ENCODE measurements around the gene TAX1BP1.

TAX1BP1 gene

GRCh38 chr7:27739909-27740448 is at the start of gene TAX1BP1:
Gene TAX1BP1 (plus strand): TSS chr7:27740162. CDS start chr7:27748525, 8,363 bp downstream.
- H3K9ac ChIP-seq = peak within 1 kb of the TSS; percentile 86 to 99 (median 94)

DNA sequence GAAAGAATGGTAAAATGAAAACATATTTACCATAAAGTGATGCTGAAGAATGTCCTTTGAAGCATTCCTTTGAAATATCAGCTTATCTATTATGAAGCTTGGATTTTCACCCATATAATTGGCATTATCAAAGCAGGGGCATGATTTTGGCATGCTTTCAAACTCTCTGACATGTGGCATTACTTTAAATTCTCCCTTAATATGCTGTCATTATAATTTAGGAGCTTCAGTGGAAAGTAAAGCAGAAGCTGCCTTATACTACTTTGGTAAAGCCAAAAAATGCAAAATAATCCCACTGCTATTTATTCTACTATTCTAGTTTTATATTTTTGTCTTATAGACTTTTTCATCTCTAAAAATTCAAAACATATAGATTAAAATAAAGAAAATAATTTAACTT is 49.3 kb upstream of the TAX1BP1 start:
- Histone ChIP-seq H3K4me3 (no peak overlapping the region), H3K9ac (no peak overlapping the region), H4K20me1 (no peaks in the 10 kb centered on the region), H3K4me1 (peaks cover 5 to 13% (median 7%) of the 10 kb centered on the region in 10 experiments; a peak in 18 of 20 replicates), H3K4me2 (no peak overlapping the region), H3K9me3 (replicated peaks in 1 of 11) (peaks cover 0 to 3% (median 0%) of the 10 kb centered on the region in 11 experiments; a peak in 1 of 22 replicates), H3K27ac (no peak overlapping the region), H3K27me3 (no peaks in the 10 kb centered on the region), H3K36me3 (no peaks in the 10 kb centered on the region)
- no peak for TF ChIP-seq Cebpa-rat (IDR thresholded peaks at IDR 0.05)

More at GRCh38 chr7:27739909-27740448, at the start of gene TAX1BP1:
- Histone ChIP-seq H3K4me1 (peaks cover 13 to 29% (median 25%) of the 10 kb centered on the region in 10 experiments), H3K9me3 (replicated peaks in 1 of 11) (no peaks in the 10 kb centered on the region), H3K27ac (peak within 1 kb of the TSS; percentile 85 to 99 (median 94)), H3K4me2 (peak within 1 kb of the TSS; percentile 66 to 93 (median 90)), H3K4me3 (peak within 1 kb of the TSS; percentile 88 to 100 (median 94)), H3K27me3 (no peaks in the 10 kb centered on the region), H3K36me3 (no peaks in the 10 kb centered on the region), H4K20me1 (peaks cover 9 to 45% (median 40%) of the 10 kb centered on the region in 11 experiments; a peak in 21 of 22 replicates)
- TF ChIP-seq Cebpa-rat (IDR thresholded peaks at IDR 0.05) = 0 out of 22 replicates have a peak, but pooled peaks of 1 of the 11 experiments have one; percentile 17

- Histone ChIP-seq H3K27ac (no peak overlapping the region), H3K4me2 (peak overlapping the region in 2 of 11 experiments; percentile 36 to 58; a peak in 2 of 22 replicates), H3K27me3 (no peaks in the 10 kb centered on the region), H3K36me3 (no peaks in the 10 kb centered on the region), H3K9me3 (replicated peaks in 1 of 11) (no peaks in the 10 kb centered on the region), H4K20me1 (no peaks in the 10 kb centered on the region; a peak in 1 of 22 replicates), H3K4me3 (no peak overlapping the region), H3K4me1 (peaks cover 7 to 29% (median 20%) of the 10 kb centered on the region in 10 experiments), H3K9ac (no peak overlapping the region)
- no peak for TF ChIP-seq Cebpa-rat (IDR thresholded peaks at IDR 0.05)
These were observed 46.2 kb upstream of the TAX1BP1 start for GRCh38 chr7:27693794-27694193.

- Histone ChIP-seq H3K9ac (no peak overlapping the region), H3K4me2 (no peak overlapping the region), H3K27me3 (no peaks in the 10 kb centered on the region), H3K27ac (no peak overlapping the region), H3K36me3 (no peaks in the 10 kb centered on the region), H3K9me3 (replicated peaks in 1 of 11) (no peaks in the 10 kb centered on the region), H3K4me1 (peaks cover 0 to 40% (median 13%) of the 10 kb centered on the region in 10 experiments; a peak in 11 of 20 replicates), H3K4me3 (no peak overlapping the region), H4K20me1 (no peaks in the 10 kb centered on the region; a peak in 1 of 22 replicates)
- TF ChIP-seq Cebpa-rat (IDR thresholded peaks at IDR 0.05) = no peak
These were observed 44.9 kb upstream of the TAX1BP1 start for GRCh38 chr7:27695096-27695495.

GRCh38 chr7:27697861-27698430 is 42.0 kb upstream of the TAX1BP1 start:
- no peak overlapping the region; a peak in 1 of 20 replicates for H3K4me3 ChIP-seq
- TF ChIP-seq Cebpa-rat (IDR thresholded peaks at IDR 0.05) = no peak
- H3K36me3 ChIP-seq = no peaks in the 10 kb centered on the region
- no peaks in the 10 kb centered on the region; a peak in 1 of 22 replicates for H4K20me1 ChIP-seq
- no peaks in the 10 kb centered on the region for H3K9me3 ChIP-seq (replicated peaks in 1 of 11)
- H3K4me2 ChIP-seq = peak overlapping the region in 7 of 11 experiments; percentile 11 to 85 (median 48); a peak in 11 of 22 replicates
- H3K27me3 ChIP-seq = no peaks in the 10 kb centered on the region
- peaks cover 0 to 40% (median 13%) of the 10 kb centered on the region in 10 experiments; a peak in 11 of 20 replicates for H3K4me1 ChIP-seq
- H3K27ac ChIP-seq = peak overlapping the region in 7 of 11 experiments; percentile 49 to 82 (median 76); a peak in 13 of 22 replicates
- H3K9ac ChIP-seq = peak overlapping the region in 6 of 11 experiments; percentile 17 to 69 (median 54); a peak in 8 of 22 replicates

DNA sequence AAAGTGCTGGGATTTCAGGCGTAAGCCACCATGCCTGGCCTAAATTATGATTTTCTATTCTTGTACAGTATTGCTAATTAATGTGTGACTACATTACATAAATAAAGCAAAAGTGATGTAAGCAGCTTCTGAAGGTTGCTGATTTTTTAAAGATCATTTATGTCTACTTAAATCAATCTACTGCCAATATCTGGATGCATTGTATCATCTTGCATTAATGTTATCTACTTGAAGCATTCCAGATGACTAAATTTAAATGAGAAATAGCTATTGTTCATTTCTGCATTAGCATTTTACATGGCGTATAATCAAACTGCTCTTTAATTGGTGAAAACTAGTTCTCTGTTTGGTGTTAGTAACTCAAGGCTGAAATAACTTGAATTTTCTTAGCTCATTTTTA is 40.2 kb upstream of the TAX1BP1 start:
- H3K27ac ChIP-seq = no peak overlapping the region
- H3K4me1 ChIP-seq = peaks cover 0 to 26% (median 13%) of the 10 kb centered on the region in 10 experiments; a peak in 11 of 20 replicates
- H3K4me3 ChIP-seq = no peak overlapping the region
- H4K20me1 ChIP-seq = no peaks in the 10 kb centered on the region; a peak in 1 of 22 replicates
- H3K9me3 ChIP-seq (replicated peaks in 1 of 11) = no peaks in the 10 kb centered on the region
- H3K36me3 ChIP-seq = no peaks in the 10 kb centered on the region
- no peak overlapping the region for H3K9ac ChIP-seq
- TF ChIP-seq Cebpa-rat (IDR thresholded peaks at IDR 0.05) = no peak
- peak overlapping the region in 1 of 11 experiments; percentile 43; a peak in 2 of 22 replicates for H3K4me2 ChIP-seq
- no peaks in the 10 kb centered on the region for H3K27me3 ChIP-seq

DNA sequence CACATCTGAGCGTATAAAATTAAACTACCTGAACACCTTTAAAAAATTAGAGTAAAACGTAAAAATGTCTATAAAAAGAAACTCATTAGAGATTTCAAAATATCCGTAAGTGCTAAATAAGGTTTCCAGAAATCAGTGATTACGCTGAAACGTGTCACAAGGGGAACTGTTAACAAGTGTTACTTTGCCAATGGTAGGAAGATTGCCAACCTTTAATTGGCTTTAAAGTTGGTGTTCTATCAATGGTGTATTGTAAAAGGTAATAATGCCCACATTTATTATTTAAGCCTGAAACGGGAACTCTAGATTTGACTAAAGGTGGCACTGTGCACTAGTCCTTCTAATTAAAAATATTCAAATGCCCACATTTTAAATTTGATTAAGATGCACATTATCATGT is 39.5 kb upstream of the TAX1BP1 start:
- Histone ChIP-seq H3K36me3 (no peaks in the 10 kb centered on the region), H3K9ac (no peak overlapping the region), H3K9me3 (replicated peaks in 1 of 11) (no peaks in the 10 kb centered on the region), H3K4me3 (no peak overlapping the region), H3K27me3 (no peaks in the 10 kb centered on the region), H3K27ac (no peak overlapping the region), H3K4me1 (peaks cover 0 to 26% (median 13%) of the 10 kb centered on the region in 10 experiments; a peak in 11 of 20 replicates), H3K4me2 (no peak overlapping the region), H4K20me1 (no peaks in the 10 kb centered on the region; a peak in 1 of 22 replicates)
- no peak for TF ChIP-seq Cebpa-rat (IDR thresholded peaks at IDR 0.05)

- Histone ChIP-seq H4K20me1 (no peaks in the 10 kb centered on the region; a peak in 1 of 22 replicates), H3K27me3 (no peaks in the 10 kb centered on the region), H3K36me3 (no peaks in the 10 kb centered on the region), H3K4me3 (no peak overlapping the region), H3K4me1 (peaks cover 0 to 17% (median 4%) of the 10 kb centered on the region in 10 experiments; a peak in 10 of 20 replicates), H3K27ac (no peak overlapping the region), H3K9me3 (replicated peaks in 1 of 11) (peaks cover 0 to under 1% (median 0%) of the 10 kb centered on the region in 11 experiments; a peak in 1 of 22 replicates), H3K4me2 (no peak overlapping the region), H3K9ac (no peak overlapping the region)
- TF ChIP-seq Cebpa-rat (IDR thresholded peaks at IDR 0.05) = no peak
These were observed 36.8 kb upstream of the TAX1BP1 start for GRCh38 chr7:27703181-27703580.

DNA sequence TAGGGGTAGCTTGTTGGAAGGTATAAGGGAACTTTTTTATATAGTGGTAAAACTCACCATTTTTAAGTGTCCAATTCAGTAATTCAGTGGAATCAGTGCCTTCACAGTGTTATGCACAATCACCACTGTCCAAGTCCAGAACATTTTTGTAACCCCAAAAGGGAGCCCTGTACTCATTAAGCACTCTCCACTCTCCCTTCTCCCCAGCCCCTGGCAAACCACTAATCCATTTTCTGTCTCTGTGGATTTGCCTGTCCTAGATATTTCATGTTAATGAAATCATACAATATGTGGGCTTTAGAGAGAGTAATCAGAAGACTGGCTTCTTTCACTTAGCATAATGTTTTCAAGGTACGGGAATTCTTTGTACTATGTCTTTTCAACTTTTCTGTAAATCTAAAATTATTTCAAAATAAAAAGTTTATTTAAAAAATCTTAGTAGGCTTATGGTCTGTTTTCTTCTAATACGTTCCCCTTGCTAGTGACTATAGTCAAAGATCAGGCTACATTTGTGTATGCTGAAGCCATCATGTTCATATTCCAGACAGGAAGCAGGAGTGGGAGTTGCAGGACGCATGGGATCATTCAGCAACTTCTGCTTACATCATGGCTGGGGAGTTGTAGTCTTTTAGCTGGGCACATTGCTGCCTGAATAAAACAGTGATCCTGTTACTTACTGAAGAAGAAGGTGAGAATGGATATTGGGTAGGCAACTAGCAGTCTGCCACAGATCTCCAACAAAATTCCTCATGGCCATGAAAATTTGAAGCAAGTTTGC is 35.4 kb upstream of the TAX1BP1 start:
- TF ChIP-seq Cebpa-rat (IDR thresholded peaks at IDR 0.05) = no peak
- Histone ChIP-seq H3K27me3 (no peaks in the 10 kb centered on the region), H3K9me3 (replicated peaks in 1 of 11) (peaks cover 0 to 5% (median 0%) of the 10 kb centered on the region in 11 experiments; a peak in 2 of 22 replicates), H3K4me2 (no peak overlapping the region), H3K4me1 (peaks cover 0 to 2% (median 0%) of the 10 kb centered on the region in 10 experiments; a peak in 2 of 20 replicates), H3K9ac (no peak overlapping the region), H3K27ac (no peak overlapping the region), H4K20me1 (no peaks in the 10 kb centered on the region), H3K36me3 (no peaks in the 10 kb centered on the region), H3K4me3 (no peak overlapping the region)
